Measurements from ENCODE around the gene CDCA3.

DNA sequence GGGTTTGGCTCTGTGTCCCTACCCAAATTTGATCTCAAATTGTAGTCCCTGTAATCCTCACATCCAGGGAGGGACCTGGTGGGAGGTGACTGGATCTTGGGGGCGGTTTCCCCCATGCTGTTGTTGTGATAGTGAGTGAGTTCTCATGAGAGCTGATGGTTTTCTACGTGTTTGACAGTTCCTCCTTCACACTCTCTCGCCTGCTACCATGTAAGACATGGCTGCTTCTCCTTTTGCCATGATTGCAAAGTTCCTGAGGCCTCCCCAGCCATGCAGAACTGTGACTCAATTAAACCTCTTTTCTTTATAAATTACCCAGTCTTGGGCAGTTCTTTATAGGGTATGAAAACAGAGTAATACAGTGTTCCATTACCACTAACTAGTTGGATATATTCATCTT is 43.2 kb upstream of the CDCA3 start:
- TF ChIP-seq, protein P1, sequence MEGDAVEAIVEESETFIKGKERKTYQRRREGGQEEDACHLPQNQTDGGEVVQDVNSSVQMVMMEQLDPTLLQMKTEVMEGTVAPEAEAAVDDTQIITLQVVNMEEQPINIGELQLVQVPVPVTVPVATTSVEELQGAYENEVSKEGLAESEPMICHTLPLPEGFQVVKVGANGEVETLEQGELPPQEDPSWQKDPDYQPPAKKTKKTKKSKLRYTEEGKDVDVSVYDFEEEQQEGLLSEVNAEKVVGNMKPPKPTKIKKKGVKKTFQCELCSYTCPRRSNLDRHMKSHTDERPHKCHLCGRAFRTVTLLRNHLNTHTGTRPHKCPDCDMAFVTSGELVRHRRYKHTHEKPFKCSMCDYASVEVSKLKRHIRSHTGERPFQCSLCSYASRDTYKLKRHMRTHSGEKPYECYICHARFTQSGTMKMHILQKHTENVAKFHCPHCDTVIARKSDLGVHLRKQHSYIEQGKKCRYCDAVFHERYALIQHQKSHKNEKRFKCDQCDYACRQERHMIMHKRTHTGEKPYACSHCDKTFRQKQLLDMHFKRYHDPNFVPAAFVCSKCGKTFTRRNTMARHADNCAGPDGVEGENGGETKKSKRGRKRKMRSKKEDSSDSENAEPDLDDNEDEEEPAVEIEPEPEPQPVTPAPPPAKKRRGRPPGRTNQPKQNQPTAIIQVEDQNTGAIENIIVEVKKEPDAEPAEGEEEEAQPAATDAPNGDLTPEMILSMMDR (IDR thresholded peaks at IDR 0.05): no peak
- TF ChIP-seq POLR2A (IDR thresholded peaks at IDR 0.05): no peak

All from lower leg skin (tissue), 3 donors.